GM18858 (cell line): Measurements from ENCODE around the gene PERM1.
"Not testable (repeated sequence)": the region's sequence is repeated elsewhere in the genome, so short reads cannot be mapped to it uniquely, and the experiment has no call there.

Experiments
- ATAC-seq: cut with Tn5 transposase; IDR thresholded peaks from one replicate; pipeline ENCODE4 v1.9.1; 2021; ENCODE audit not compliant: unreplicated experiment

PERM1 gene

GRCh38 chr1:1014799-1015681, 33.1 kb upstream of the PERM1 start:
- no peak for ATAC-seq

DNA sequence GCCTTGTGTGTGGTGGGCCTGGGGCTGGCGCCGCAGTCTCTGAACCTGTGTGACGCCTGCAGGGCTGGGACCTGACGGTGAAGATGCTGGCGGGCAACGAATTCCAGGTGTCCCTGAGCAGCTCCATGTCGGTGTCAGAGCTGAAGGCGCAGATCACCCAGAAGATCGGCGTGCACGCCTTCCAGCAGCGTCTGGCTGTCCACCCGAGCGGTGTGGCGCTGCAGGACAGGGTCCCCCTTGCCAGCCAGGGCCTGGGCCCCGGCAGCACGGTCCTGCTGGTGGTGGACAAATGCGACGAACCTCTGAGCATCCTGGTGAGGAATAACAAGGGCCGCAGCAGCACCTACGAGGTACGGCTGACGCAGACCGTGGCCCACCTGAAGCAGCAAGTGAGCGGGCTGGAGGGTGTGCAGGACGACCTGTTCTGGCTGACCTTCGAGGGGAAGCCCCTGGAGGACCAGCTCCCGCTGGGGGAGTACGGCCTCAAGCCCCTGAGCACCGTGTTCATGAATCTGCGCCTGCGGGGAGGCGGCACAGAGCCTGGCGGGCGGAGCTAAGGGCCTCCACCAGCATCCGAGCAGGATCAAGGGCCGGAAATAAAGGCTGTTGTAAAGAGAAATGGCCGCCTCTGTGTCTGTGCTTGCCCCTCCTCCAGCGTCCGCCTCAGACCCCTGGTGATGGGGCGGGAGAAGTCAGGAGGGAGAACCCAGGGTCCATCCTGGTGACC, 32.2 kb upstream of the PERM1 start:
- no peak for ATAC-seq

DNA sequence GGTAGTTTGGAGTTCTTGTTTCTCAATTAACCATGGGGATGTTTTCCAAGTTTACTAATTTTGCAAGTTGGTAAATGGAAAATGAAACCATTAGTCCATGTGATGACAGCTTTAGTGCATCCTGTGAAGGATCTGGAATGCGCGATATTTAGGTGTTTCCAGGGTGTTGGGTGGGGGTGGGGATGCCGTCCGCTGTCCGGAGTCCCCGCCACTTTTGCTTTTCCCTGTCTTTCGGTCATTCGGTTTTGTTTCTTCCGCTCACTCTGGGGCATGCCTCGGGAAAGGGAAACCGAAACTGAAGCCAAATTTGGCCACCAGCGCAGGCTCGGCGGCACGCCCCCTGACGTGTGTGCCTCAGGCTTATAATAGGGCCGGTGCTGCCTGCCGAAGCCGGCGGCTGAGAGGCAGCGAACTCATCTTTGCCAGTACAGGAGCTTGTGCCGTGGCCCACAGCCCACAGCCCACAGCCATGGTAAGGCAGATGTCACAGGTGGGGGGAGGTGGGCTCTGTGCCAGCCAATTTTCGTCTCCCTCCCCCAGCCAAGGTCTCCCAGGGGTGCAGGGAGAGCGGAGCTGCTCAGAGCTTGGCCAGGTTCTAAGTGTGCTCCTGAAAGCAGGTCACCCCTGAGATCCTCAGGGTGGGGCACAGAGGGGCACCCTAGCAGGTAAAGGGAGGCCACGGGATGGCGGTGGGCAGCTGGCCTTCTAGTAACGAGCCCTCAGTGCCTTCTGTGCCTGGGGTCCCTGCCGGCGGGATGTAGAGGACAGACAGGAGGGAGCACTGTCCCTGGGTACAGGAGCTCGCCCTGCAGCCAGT, 31.4 kb upstream of the PERM1 start, which contains the start of gene ISG15:
ISG15 (plus strand) TSS at position 393 of the 817 bp plus-strand sequence; CDS start at position 470, 77 bp downstream.
- ATAC-seq, result no peak

DNA sequence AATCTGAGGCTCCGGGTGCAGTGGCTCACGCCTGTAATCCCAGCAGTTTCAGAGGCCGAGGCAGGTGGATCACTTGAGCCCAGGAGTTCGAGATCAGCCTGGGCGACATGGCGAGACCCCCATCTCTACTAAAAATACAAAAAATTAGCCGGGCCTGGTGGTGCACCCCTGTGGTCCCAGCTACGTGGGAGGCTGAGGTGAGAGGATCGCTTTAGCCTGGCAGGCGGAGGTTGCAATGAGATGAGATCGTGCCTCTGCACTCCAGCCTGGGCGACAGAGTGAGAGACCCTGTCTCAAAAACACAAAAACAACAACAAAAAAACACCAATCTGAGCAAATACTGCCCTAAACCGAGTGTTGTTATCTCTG, 30.8 kb upstream of the PERM1 start:
- ATAC-seq, result not testable (repeated sequence)

DNA sequence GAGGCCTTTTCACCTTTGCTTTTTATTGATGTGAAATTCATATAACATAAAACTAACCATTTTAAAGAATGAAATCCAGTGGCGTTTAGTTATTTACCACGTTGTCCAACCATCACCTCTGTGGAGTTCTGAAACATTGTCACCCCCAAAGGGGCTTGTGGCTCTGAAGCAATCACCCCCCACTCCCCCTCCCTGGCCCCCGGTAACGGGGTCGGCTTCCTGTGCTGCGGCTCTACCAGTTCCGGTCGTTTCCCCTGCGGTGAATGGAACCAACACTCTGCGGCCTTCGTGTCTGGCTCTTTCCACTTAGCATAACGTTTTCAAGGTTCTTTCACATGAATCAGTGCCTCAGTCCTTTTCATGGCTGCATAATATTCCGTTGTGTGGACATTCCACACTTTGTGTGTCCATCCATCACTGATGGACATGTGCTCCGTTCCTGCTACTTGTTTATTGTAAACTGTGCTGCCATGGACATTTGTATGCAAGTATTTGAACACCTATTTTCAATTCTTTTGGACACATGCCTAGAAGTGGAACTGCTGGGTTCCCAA, 29.6 kb upstream of the PERM1 start:
- no peak for ATAC-seq

- not testable (repeated sequence) for ATAC-seq
Observed at GRCh38 chr1:1010131-1010530, 28.2 kb upstream of the PERM1 start.

DNA sequence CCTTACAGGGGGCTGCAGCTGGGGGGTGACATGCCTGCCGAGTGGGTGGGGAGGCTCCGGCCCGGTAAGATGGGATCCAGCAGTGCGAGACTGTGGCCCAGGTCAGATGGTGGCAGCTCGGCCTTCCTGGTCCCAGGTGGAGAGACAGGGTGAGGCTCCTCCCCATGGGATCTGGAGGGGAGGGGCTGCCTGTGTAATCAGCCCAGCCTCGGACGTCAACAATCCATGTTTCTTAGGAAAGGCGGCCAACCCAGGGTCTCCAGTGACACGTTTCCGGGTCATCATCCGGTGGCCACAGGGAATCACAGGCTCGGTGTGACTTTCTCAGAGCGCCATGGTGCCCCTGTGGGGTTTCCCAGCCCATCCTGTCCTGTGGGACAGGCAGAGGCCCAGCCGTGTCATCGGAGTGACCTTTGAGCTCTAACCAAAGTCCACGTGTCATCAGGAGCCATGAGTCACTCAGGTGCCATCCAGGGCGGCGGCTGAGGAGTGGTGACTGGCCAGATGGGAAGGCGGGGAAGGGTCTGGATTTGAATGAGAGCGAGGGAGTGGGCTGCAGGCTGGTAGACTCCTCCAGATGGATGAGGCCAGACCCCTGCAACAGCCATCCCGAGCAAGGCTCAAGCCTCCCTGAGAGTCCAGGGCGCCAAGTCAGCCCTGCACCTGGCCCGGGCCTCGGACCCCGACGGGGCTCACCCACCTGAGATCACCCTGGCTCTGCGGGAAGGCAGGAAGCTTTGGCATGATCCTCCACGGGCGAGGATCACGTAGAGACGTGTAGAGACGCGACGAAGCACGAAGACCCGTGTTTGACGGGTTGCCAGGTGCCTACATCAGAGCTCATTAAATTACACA, 24.6 kb upstream of the PERM1 start:
- ATAC-seq, result no peak

GRCh38 chr1:1005774-1006304, 23.9 kb upstream of the PERM1 start:
- no peak for ATAC-seq

DNA sequence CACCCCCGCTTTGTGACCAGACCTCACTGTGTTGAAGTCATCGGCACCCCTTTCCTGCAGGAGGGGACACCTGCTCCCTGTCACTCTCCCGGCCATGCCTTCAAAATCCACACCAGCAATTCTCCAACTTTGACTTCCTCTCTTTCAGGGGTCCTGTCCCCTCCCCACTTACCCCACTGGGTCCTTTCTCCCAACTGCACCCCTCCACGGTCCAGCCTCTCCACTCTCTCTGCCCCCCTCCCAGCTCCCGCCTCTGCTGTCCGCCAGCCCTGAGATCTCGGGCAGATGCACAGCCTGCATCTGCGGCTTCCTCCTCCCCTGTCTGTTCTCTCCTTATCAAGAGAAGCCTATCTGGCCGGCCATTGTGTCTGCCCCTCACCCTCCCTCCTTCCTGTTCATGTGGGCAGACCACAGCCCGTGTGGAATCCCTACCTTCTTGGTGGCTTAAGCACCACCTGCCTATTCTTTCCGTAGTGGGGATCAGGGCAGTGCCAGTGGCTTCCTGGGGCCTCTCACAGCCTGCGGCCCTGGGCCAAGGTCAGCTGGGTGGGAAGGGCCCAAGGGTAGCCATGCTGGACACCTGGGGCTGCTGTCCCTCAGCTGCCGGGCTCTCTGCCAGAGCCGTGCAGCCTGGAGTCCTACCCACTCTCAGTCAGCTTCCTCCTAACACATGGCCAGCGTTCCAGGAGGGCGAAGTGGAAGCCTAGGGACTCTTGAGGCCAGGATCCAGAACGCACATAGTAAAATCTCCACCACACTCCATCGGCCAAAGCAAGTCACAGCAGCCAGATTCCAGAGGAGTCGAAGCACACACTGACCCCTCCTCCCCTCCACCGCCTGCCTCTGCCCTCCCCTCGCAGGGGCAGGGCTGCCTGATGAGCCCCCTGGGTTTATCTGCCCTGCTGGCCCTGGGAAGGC, 23.1 kb upstream of the PERM1 start:
- ATAC-seq, result no peak

GRCh38 chr1:1004420-1004779, 22.5 kb upstream of the PERM1 start:
- ATAC-seq, result no peak

DNA sequence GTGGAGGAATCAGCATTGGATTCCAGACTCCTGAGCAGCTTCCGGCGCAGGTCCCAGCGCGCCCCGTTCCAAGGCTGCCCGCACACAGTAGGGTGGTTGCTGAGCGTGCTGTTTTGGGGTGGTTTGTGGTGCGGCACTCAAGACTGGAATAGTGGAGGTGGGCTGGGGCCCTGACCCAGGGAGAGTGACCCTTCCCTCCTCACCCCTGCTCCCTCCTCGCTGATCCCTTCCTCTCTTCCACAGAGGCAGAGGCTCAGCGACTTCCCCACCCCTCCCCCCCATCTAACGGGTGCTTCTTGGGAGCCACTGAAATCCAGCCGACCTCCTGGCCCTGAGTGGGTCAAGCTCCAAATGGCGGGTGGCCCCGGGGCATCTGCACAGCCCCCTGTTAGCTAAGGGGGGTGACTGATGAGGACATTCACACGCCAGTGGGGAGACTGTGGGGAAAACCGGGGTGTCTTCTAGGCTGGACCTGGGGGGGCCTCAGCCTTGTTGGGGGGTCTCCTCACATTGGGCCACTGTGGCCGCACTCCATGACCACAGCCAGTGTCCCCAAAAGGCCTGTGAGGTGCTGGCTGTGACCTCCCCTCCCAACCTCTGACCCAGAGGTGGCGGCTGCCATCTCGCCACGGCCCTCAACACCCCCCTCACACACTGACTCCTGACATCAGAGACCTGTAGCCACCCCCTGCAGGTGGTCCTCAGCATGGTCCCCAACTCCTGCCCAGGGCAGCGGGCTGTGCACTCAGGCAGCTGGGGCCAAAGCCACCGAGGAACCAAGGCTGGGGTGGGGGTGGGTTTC, 21.9 kb upstream of the PERM1 start:
- no peak for ATAC-seq

GRCh38 chr1:1001057-1001783, 19.3 kb upstream of the PERM1 start:
- no peak for ATAC-seq

GRCh38 chr1:1000357-1001056, 18.6 kb upstream of the PERM1 start:
- ATAC-seq, result no peak

- ATAC-seq, result no peak
Observed at GRCh38 chr1:999725-1000356, 17.9 kb upstream of the PERM1 start, which contains the start of gene HES4. Gene HES4, minus strand, starts transcription at chr1:1000097. Its CDS starts 124 bp downstream, at chr1:999973.

- no peak for ATAC-seq
Observed at GRCh38 chr1:998995-999724, 17.3 kb upstream of the PERM1 start.

- ATAC-seq, result no peak
Observed at GRCh38 chr1:998745-998994, 16.8 kb upstream of the PERM1 start.
